Stromal cell of bone marrow (primary cell): ENCODE measurements around the gene KATNB1.
"Not testable (repeated sequence)": the region's sequence is repeated elsewhere in the genome, so short reads cannot be mapped to it uniquely, and the experiment has no call there.

Experiments
- DNase-seq: peaks from one replicate; pipeline ENCODE4 v3.0.0-alpha.2; 2012; ENCODE audit warnings: low read depth

The KATNB1 gene

DNA sequence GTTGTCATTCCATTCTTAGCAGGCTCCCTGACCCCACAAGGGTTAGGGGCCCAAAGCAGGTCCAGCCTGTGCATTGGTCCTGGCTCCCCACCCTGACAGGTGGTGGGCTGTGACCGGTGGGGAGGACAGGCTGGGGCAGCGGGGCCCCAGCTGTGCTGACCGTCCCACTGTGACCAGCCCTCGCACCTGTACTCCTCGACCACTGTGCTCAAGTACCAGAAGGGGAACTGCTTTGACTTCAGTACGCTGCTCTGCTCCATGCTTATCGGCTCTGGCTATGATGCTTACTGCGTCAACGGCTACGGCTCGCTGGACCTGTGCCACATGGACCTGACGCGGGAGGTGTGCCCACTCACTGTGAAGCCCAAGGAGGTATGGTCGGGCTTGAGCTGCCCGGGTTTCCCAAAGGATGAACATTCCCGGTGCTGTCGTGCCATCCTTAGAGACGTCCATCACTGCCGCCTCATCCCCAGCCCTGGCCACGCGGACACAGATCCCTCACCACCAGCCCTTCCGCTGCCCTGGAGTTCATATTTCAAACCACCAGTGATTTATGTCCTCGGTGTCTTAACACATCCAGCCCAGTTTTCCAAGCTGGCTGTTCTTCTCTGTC, 33.7 kb upstream of the KATNB1 start:
- DNase-seq: peak; percentile 6

DNA sequence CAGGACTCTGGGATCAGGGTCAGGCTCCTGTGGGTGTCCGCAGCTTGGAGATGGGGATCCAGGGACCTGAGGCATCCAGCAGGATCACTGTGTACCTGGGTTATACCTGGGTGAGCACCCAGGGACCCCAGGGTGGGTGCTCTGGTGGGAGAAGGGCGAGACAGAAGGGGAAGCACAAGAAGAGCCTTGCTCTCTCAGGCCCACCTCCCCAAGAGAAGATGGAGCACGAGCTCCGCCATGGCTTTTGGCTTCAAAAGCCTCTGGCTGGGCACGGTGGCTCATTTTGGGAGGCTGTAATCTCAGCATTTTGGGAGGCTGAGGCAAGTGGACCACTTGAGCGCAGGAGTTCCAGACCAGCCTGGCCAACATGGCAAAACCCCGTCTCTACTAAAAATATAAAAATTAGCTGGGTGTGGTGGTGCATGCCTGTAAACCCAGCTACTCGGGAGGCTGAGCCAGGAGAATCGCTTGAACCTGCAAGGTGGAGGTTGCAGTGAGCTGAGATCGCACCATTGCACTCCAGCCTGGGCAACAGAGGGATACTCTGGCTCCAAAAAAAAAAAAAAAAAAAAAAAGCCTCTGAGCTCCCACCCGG, 32.1 kb upstream of the KATNB1 start:
- no peak for DNase-seq

DNA sequence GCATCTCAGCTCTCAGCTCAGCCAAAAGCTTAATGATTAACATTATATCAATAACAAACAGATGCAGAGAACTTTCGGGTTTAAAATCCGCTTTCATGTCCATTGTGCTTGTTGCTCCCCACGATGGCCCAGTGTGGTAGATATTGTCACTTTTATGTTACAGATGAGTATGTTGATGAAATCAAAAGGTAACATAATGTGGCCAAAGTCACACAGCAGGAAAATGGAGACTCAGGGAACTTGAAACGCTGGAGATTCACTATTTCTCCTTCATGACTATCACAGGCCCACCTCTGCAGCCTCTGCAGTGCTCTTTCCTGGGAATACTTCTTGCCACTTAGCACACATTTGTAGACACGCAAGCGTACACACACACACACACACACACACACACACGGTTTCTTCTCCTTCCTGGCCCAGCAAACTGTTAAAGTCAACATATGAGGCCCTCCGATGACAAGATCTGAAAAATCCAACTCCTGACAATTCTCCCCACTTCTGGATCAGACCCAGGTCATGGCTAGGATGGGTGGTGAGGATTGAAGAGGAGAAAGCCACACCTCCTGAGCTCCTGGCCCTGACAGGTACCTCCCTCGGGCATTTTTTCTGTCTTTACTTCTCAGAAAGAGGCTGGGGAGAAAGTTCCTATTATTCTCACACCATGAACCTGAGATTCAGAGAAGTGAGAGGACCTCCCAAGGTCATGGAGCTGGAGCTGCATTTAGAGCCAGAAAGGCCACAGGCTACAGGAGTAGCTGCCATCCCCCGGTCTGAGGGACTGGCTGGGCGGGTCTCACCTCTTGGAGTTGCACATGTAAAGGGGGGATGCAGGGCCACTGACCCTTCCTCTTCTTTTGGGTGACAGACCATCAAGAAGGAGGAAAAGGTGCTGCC, 31.3 kb upstream of the KATNB1 start:
- no peak for DNase-seq

DNA sequence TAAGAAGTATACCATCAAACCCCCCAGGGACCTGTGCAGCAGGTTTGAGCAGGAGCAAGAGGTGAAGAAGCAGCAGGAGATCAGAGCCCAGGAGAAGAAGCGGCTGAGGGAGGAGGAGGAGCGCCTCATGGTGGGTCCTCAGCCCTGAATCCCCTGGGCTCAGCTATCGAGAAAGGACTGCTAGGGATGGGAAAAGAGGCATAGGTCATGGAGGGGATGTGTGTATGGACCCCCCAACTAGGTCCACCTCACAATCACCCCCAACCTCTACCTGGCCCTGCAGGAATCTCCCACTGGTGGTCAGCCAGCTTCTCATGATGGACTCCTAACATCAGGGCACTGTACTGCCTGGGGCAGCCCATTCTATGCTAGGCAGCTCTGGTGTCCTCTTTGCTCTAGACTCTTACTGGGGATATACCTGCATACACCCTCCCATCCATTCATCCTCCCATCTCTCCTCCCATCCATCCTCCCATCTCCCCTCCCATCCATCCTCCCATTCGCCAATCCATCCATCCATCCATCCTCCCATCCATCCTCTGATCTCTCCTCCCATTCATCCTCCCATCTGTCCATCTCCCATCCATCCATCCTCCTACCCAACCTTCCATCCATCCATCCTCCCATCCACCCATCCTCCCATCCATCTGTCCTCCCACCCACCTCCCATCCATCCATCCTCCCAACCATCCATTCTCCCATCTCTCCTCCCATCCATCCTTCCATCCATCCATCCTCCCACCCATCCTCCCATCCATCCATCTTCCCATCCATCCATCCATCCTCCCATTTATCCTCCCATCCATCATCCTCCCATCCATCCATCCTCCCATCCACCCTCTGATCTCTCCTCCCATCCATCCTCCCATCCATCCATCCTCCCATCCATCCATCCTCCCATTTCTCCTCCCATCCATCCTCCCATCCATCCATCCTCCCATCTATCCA, 30.4 kb upstream of the KATNB1 start:
- no peak for DNase-seq

DNA sequence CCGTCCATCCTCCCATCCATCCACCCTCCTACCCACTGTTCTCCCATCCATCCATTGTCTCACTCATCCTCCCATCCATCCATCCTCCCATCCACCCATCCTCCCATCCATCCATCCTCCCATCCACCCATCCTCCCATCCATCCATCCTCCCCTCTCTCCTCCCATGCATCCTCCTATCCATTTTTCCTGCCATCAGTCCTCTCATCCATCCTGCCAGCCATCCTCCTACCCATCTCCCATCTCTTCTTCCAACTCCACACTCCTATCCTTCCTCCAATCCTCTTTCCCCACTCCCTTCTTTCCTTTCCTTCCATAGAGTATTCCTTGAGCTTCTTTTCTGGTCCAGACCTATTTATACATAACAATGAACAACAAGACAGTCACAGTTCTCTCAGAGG, 28.9 kb upstream of the KATNB1 start:
- DNase-seq: no peak

DNA sequence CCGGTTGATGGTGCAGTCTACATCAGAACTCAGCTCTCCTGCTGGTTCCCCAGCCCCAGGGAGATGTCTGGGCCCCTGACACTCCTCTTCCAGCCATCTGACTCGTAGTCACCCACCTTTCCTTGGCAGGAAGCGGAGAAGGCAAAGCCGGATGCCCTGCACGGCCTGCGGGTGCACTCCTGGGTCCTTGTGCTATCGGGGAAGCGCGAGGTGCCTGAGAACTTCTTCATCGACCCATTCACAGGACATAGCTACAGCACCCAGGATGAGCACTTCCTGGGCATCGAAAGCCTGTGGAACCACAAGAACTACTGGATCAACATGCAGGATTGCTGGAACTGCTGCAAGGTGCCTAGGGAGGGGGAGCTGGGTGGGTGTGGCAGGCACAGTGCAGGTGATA, 28.2 kb upstream of the KATNB1 start:
- DNase-seq: no peak

DNA sequence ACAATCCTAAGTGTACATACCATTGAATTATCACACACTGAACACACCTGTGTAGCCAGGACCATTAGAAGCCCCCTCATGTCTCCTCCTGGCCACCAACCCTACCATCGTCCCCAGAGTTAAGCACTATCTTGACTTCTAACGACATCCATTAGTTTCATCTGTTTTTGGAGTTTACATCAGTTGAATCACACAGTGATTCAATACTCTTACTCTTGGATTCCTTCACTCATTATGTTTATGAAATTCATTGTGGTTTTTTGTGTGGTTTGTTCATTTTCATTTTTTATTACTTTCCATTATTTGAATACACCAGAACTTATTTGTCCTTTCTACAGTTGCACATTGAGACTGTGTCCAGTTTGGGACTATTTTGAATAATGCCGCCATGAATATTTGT, 27.4 kb upstream of the KATNB1 start:
- DNase-seq: no peak

DNA sequence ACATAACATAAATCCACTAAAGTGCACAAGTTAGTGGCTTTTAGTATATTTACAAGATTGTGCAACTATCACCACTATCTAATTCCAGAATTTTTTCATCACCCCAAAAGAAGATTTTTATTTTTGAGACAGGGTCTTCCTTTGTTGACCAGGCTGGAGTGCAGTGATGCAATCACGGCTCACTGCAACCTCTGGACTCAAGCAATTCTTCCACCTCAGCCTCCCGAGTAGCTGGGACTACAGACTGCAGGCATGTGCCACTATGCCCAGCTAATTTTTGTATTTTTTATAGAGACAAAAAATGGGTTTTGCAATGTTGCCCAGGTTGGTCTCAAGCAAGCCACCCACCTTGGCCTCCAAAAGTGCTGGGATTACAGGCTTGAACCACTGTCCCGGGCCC, 25.9 kb upstream of the KATNB1 start:
- DNase-seq: no peak

DNA sequence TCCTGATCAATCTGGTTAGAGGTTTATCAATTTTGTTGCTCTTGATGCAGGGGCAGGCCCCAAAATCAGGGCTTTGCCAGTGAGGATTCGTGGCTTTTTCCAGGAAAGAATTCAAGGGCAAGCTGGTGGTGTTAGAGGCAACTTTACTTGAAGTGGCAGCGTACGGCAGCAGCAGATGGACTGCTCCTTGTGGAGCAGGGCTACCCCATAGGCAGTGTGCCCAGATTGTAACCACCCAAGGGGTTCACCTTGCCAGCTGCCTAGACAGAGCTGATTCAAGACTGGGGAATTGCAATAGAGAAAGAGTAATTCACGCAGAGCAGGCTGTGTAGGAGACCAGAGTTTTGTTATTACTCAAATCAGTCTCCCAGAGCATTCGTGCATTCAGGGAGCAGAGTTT, 24.2 kb upstream of the KATNB1 start:
- no peak for DNase-seq

DNA sequence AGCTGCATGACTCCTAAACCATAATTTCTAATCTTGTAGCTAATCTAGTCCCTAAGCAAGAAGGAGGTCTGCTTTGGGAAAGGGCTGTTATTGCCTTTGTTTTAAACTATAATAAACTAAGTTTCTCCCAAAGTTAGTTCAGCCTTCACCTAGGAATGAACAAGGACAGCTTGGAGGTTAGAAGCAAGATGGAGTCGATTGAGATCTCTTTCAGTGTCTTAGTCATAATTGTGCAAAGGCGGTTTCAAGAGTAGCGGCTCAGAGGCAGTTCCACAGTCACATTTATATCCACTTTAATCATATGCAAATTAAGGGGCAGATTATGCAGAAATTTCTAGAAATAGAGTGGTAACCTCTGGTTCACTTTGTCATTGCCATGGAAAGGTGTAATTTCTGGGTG, 23.6 kb upstream of the KATNB1 start:
- DNase-seq: no peak

DNA sequence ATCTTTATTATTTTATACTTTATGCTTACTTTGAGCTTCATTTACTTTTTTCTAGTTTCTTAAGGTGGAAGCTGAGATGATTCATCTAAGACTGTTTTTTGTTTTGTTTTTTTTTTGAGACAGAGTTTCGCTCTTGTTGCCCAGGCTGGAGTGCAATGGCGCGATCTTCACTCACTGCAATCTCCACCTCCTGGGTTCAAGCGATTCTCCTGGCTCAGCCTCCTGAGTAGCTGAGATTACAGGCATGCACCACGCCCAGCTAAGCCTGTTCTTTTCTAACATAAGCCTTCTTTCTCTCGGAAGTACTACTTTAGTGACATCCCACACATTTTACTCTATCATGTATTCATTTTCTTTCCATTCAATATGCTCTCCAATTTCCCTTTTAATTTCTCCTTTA, 23.0 kb upstream of the KATNB1 start:
- not testable (repeated sequence) for DNase-seq

DNA sequence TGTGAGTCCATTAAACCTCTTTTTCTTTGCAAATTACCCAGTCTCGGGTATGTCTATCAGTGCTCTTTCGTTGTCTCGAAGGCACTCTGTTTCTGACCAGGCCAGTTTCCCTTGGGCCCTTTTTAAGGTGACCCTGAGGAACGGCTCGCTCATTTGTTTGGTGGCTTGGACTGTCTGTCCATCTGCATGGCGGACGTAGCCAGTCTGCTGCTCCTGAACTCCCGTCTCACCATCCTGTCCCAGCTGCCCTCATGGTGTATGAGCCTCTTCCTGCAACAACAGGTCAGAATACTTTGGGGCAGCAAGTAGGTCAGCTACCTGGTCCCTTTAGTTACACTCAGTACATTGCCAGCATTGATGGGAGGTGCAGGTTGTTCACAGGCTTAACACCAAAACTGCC, 22.0 kb upstream of the KATNB1 start:
- no peak for DNase-seq

DNA sequence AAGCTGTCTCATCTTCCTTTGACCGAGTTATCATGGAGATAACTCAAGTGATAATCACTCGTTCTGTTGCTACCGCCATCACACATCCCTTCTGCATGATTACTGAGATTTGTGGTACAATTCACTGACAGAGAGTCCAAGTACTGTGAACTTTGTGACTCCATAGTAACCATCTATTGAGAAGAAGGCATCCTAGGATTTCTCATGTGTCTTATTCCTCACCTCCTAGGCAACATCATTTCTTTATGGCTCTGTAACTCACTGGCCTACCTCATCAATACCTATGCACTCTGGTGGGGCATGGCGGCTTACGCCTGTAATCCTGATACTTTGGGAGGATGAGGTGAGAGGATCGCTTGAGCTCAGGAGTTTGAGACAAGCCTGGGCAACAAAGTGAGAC, 21.5 kb upstream of the KATNB1 start:
- DNase-seq: no peak

DNA sequence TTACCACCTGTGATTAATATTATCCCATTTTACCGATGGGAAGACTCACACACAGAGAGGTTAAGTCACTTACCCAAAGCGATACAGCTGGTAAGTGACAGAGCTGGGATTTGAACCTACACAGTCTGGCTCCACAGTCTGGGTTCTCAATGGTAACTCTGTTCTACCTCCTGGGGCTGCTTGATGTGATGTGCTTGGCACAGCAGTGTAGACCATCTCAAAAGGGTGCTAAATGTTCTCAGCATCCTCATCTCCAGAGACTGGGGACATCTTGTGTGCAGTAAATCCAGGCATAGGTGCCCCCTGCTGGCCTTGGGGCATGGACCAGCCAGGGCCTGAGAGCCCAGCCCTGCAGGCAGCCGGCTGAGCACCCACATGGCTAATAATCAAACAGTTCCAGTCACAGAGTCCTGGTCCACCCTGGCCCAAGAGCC, 15.4 kb upstream of the KATNB1 start:
- DNase-seq: no peak

DNA sequence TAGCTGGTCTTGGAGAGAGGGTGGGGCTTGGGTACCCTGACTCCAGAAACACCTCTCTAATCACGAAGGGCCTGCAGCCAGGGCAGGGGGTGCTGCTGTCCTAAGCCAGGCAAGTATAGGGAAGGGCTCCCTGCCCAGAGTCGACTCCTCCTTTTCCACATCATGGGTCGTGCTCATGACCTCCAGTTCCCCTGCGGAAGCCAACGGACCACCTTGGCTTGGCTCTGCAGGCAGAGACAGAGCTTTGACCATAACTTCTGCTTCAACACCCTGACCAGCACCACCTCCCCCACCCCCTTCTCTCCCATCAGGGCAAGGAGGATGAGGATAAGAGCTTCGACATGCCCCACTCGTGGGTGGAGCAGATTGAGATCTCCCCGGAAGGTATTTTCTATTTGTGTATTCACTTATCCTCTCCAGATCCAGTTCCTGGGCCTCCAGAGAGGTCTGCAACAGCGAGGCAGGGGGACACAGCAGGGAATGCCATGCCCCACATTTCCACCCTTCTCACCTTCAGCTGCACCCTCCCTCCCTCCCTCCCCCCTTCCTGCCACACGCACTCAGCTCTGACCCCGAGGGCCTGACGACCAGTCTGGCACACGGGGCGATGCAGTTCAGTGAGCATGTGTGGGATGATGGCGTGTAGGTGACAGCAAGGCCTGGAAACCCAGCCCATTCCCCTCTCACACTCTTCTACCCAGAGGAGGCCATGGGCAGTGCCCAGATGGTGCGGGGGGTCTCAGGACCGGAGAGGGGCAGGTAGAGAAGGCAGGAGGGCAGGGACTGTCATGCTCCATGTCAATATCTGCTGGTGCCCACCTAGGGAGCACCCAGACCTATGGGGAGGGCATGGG, 14.0 kb upstream of the KATNB1 start:
- DNase-seq: no peak

DNA sequence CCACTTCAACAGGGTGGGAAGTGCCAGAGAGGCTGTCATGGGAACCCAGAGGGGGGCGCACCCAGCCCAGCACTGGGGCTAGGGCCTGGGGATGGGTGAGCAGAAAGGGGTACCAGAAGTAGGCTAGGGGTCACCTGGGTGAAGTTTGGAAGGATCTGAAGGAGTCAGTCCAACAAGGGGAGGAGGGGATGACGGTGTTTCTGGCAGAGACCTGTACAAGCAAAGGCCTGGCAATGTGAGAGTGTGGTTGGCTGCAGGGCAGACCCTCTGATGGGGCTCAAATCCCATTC, 13.4 kb upstream of the KATNB1 start:
- DNase-seq: no peak

DNA sequence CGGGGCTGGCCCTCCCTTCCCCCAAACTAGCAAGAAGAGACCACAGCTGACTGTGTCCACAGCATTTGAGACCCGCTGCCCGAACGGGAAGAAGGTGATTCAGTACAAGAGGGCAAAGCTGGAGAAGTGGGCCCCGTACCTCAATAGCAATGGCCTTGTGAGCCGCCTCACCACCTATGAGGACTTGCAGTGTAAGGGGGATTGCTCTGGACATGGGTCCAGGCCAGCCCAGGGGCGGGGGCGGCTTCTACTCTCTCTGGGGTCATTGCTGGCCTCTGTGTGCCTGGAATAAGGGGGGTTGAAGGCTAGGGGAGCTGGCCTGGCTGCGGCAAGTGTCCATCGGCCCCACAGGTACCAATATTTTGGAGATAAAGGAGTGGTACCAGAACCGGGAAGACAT, 12.9 kb upstream of the KATNB1 start:
- no peak for DNase-seq

DNA sequence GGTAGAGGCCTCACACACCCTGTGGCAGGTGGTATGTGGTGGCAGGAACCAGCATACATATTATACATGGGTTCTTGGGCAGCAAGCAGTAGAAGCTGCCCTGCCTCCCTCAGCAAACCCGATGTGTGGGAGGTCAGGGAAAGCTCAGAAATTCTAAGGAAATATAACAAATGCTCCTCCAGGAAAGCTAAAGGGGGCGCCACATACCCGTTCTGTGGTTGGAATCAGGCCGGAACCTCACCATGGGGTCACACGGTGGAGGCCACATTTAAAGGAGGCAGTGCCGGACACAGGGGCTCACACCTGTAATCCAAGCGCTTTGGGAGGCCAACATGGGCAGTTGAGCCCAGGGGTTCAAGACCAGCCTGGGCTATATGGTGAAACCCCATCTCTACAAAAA, 12.4 kb upstream of the KATNB1 start:
- no peak for DNase-seq

DNA sequence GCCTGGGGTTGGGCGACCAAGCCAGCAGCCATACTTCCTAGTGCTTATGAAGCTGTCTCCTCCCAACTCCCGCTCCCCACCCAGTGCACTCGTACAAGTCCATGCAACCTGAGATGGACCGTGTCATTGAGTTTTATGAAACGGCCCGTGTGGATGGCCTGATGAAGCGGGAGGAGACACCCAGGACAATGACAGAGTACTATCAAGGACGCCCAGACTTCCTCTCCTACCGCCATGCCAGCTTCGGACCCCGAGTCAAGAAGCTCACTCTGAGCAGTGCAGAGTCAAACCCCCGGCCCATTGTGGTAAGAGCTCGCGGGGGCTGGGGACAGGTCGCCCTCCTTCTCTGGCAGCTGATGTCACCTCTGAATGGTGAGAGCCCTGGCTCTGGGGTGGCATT, 11.0 kb upstream of the KATNB1 start:
- DNase-seq: no peak

DNA sequence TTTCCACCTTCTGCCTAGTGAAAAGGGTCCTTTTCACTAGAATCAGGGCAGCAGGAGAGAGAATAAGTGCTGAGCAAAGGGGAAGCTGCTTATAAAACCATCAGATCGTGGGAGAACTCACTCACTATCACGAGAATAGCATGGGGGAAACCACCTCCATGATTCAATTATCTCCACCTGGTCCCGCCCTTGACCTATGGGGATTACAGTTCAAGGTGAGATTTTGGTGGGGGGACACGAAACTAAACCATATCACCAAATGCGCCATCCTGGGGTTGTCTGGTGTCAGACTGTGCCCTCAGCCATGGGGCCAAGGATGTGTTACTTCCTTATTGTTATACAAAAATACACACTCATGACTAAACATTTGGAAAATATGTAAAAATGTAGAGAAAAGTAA, 10.4 kb upstream of the KATNB1 start:
- no peak for DNase-seq

DNA sequence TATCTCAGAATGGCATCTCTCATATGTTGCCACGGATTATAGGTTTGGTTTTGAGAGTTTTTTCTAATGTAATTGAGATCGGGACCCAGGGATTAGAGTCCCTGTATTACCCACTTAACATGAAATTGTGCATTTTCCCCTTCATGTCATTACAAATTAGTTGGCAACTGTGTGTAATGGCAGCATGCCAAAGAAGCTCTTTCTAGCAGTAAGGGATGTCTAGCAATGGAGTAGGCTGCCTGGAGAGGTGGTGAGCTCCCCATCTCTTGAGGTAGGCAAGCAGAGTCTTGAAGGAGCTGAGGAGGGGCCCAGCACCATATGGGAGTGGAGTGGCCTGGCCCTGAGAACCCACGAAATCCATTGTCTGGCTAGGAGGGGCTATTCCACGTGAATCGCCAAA, 10.0 kb upstream of the KATNB1 start:
- DNase-seq: no peak

DNA sequence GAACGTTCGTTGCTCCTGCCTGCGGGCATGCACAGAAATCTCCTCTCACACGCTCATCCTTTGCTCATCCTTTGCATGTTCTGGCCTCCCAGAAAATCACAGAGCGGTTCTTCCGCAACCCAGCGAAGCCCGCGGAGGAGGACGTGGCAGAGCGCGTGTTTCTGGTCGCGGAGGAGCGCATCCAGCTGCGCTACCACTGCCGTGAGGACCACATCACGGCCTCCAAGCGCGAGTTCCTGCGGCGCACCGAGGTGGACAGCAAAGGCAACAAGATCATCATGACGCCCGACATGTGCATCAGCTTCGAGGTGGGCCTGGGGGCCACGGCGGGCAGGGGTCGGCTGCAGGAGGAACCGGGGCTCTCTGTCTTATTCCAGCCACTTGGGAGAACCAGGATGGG, 9.6 kb upstream of the KATNB1 start:
- no peak for DNase-seq
